ENCODE measurements around the gene DDR2. TPM values are rescaled to one million over a fixed set of nuclear protein-coding genes. Genes with fewer than 3 reads are reported as not detected.

The DDR2 gene
- total and polyA plus RNA-seq, 8 donors: 6.8 to 117 (median 34.1) TPM

DNA sequence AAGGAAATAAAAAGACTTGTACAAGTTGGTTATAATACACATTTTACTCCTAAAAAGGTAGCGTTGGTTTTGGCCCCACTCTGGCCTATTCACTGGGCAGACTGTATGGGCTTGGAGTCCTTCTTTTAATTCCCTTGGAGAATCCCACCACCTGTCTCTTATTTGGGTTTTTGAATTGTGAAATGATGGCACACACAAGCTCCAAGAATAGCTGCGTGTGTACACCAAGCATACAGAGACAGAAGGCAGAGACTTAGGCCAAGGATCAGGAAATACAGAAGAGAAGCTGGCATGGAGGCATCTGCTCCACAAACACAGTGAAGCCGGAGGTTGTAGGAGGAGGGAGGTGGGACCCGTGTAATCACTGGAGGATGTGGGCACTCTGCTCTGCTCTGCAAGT lies 29.1 kb downstream of the DDR2 start:
- TF ChIP-seq CTCF (IDR thresholded peaks at IDR 0.05) (no peak), POLR2A (IDR thresholded peaks at IDR 0.05) (no peak)
- Histone ChIP-seq H3K4me1 (peaks cover 0 to 18% (median 7%) of the 10 kb centered on the region in 4 donors), H3K27me3 (no peaks in the 10 kb centered on the region), H3K4me3 (no peak overlapping the region), H3K36me3 (peaks cover 0 to 5% (median 0%) of the 10 kb centered on the region in 4 donors), H3K9me3 (no peaks in the 10 kb centered on the region), H3K27ac (no peak overlapping the region)
- intact Hi-C loops (cut with DNase I; ENCODE audit: low total_unique reads): no loop called here
- 80 to 89% (median 85%) methylated on average over 4 of the region's 4 CpGs for WGBS, 5 donors
- no peak for DNase-seq

GRCh38 chr1:162662013-162662412 lies 29.7 kb downstream of the DDR2 start:
- no peak overlapping the region for H3K4me3 ChIP-seq
- intact Hi-C loops (cut with DNase I; ENCODE audit: low total_unique reads): no loop called here
- H3K27ac ChIP-seq: no peak overlapping the region
- peaks cover 0 to 19% (median 7%) of the 10 kb centered on the region in 4 donors for H3K4me1 ChIP-seq
- no peaks in the 10 kb centered on the region for H3K27me3 ChIP-seq
- H3K36me3 ChIP-seq: peaks cover 0 to 5% (median 0%) of the 10 kb centered on the region in 4 donors
- no peaks in the 10 kb centered on the region for H3K9me3 ChIP-seq
- DNase-seq: no peak
- TF ChIP-seq POLR2AphosphoS5 (IDR thresholded peaks at IDR 0.05): no peak
- TF ChIP-seq POLR2A (IDR thresholded peaks at IDR 0.05): no peak
- TF ChIP-seq EP300 (IDR thresholded peaks at IDR 0.05): no peak
- no peak for TF ChIP-seq CTCF (IDR thresholded peaks at IDR 0.05)

DNA sequence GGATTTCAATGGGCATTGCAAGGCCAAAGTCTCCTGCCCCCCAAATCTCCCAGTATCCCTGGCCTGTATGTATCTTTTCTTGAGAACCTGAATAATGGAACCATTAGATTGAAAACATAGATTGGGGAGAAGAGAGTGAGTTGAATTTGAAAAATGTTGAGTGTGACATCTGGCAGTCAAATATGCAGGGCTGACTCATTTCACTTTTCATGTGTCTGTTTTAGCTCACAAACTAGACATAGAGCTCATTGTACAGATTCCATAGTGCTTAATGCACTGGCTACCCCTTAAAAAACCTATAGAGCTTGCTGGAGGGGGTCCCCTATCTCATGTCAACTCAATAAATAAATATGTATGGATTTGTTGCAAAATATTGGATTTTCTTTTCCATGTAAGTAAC lies 30.8 kb downstream of the DDR2 start:
- Histone ChIP-seq H3K27ac (no peak overlapping the region), H3K27me3 (no peaks in the 10 kb centered on the region), H3K9me3 (no peaks in the 10 kb centered on the region), H3K4me3 (no peak overlapping the region), H3K4me1 (peaks cover 0 to 19% (median 7%) of the 10 kb centered on the region in 4 donors), H3K36me3 (peaks cover 0 to 5% (median 0%) of the 10 kb centered on the region in 4 donors)
- TF ChIP-seq POLR2A (IDR thresholded peaks at IDR 0.05): no peak
- TF ChIP-seq CTCF (IDR thresholded peaks at IDR 0.05): no peak
- no peak for TF ChIP-seq POLR2AphosphoS5 (IDR thresholded peaks at IDR 0.05)
- TF ChIP-seq EP300 (IDR thresholded peaks at IDR 0.05): no peak
- DNase-seq: no peak
- intact Hi-C loops (cut with DNase I; ENCODE audit: low total_unique reads): no loop called here

- H3K4me3 ChIP-seq: no peak overlapping the region
- 52 to 78% (median 66%) methylated on average over 8 of the region's 8 CpGs for WGBS, 5 donors
- H3K4me1 ChIP-seq: peaks cover 0 to 19% (median 7%) of the 10 kb centered on the region in 4 donors
- H3K27ac ChIP-seq: no peak overlapping the region
- DNase-seq: no peak
- TF ChIP-seq CTCF (IDR thresholded peaks at IDR 0.05) (no peak), EP300 (IDR thresholded peaks at IDR 0.05) (no peak), POLR2AphosphoS5 (IDR thresholded peaks at IDR 0.05) (no peak), POLR2A (IDR thresholded peaks at IDR 0.05) (no peak)
- H3K36me3 ChIP-seq: no peaks in the 10 kb centered on the region
- intact Hi-C loops (cut with DNase I; ENCODE audit: low total_unique reads): no loop called here
- H3K9me3 ChIP-seq: no peaks in the 10 kb centered on the region
- no peaks in the 10 kb centered on the region for H3K27me3 ChIP-seq
Measured at GRCh38 chr1:162663589-162664106, 31.4 kb downstream of the DDR2 start.
